GM12892 (cell line): Measurements from ENCODE around the gene TNFRSF8.

Experiments used
- POLR2A ChIP-seq: IDR thresholded peaks from 2 replicates; pipeline ENCODE4 v1.6.1; 2011; ENCODE audit warnings: low read depth, low read length, control low read depth
- POLR2AphosphoS5 ChIP-seq: IDR thresholded peaks from 2 replicates; pipeline ENCODE4 v1.6.1; 2011; ENCODE audit warnings: low read depth, low read length, control low read depth
- TAF1 ChIP-seq: IDR thresholded peaks from 2 replicates; pipeline ENCODE4 v1.6.1; 2011; ENCODE audit warnings: low read depth, mild to moderate bottlenecking, control low read depth, low read length, borderline replicate concordance

- TF ChIP-seq POLR2AphosphoS5 (no peak), POLR2A (no peak), TAF1 (no peak)
Observed at GRCh38 chr1:12177999-12178441, 114.9 kb downstream of the TNFRSF8 start.
